HepG2 (cell line): ENCODE results near the gene SERPIND1. TPM values are rescaled to one million over a fixed set of nuclear protein-coding genes. Genes with fewer than 3 reads are reported as not detected.

Experiments
- BRF2 ChIP-seq: sonication (generic); formaldehyde crosslinking; IDR thresholded peaks from 2 replicates; pipeline ENCODE4 v1.8.1; 2022; ENCODE audit warnings: mild to moderate bottlenecking, missing genetic modification reagents
- ERF ChIP-seq: IDR thresholded peaks from 2 replicates; pipeline ENCODE4 v1.6.1; 2018; ENCODE audit warnings: missing biosample characterization, missing genetic modification reagents
- GPN1 ChIP-seq: sonication (generic); formaldehyde crosslinking; IDR thresholded peaks from 2 replicates; pipeline ENCODE4 v1.5.1; 2020; ENCODE audit warnings: missing genetic modification reagents, borderline replicate concordance
- HBP1 ChIP-seq: IDR thresholded peaks from 2 replicates; pipeline ENCODE4 v1.6.1; 2016; ENCODE audit warnings: low read depth, control low read depth
- HNF1A ChIP-seq, 2 experiments: sonication (generic) in 1 of 2; formaldehyde crosslinking in 1 of 2; IDR thresholded peaks; 2 replicates each; pipeline versions ENCODE4 v1.4.0 to v1.6.1; 2016 to 2020; ENCODE audit warnings: borderline replicate concordance in 1 of 2, low read depth in 1 of 2, mild to moderate bottlenecking in 1 of 2, missing genetic modification reagents in 1 of 2
- SP1 ChIP-seq, 2 experiments: fragments of 450-650 bp in 1 of 2; sonication (generic) in 1 of 2; formaldehyde crosslinking in 1 of 2; IDR thresholded peaks; 2 replicates each; pipeline versions ENCODE4 v1.4.0 to v1.6.1; 2016 to 2020; ENCODE audit warnings: missing genetic modification reagents in 1 of 2
- TARDBP ChIP-seq: sonication (generic); formaldehyde crosslinking; IDR thresholded peaks from 2 replicates; pipeline ENCODE4 v1.8.0; 2022; ENCODE audit warnings: mild to moderate bottlenecking, missing genetic modification reagents
- ZFP90 ChIP-seq: sonication (generic); formaldehyde crosslinking; IDR thresholded peaks from 2 replicates; pipeline ENCODE4 v1.8.0; 2022; ENCODE audit warnings: missing genetic modification reagents, mild to moderate bottlenecking, inconsistent platforms, borderline replicate concordance
- ZNF143 ChIP-seq: sonication (generic); formaldehyde crosslinking; IDR thresholded peaks from 2 replicates; pipeline ENCODE4 v1.4.0; 2020; ENCODE audit warnings: missing genetic modification reagents
- ZNF180 ChIP-seq: sonication (generic); formaldehyde crosslinking; IDR thresholded peaks from 2 replicates; pipeline ENCODE4 v1.4.0; 2020; ENCODE audit warnings: low read depth, missing genetic modification reagents, borderline replicate concordance
- ZNF207 ChIP-seq: fragments of 450-650 bp; IDR thresholded peaks from 2 replicates; pipeline ENCODE4 v1.6.1; 2016; ENCODE audit warnings: antibody characterized with exemption, borderline replicate concordance
- ZNF276 ChIP-seq: sonication (generic); formaldehyde crosslinking; IDR thresholded peaks from 2 replicates; pipeline ENCODE4 v1.4.0; 2020; ENCODE audit warnings: mild to moderate bottlenecking, low read depth, missing genetic modification reagents
- ZNF512B ChIP-seq: sonication (generic); formaldehyde crosslinking; IDR thresholded peaks from 2 replicates; pipeline ENCODE4 v1.5.1; 2020; ENCODE audit warnings: missing genetic modification reagents, mild to moderate bottlenecking, borderline replicate concordance
- ZNF549 ChIP-seq: sonication (generic); formaldehyde crosslinking; IDR thresholded peaks from 2 replicates; pipeline ENCODE4 v1.5.0; 2020; ENCODE audit warnings: missing genetic modification reagents
- polyA plus RNA-seq, 8 experiments: library from polyadenylated mRNA; depleted of rRNA in 3 of 8; stranded (reverse) in 7 of 8; unstranded in 1 of 8; fragments of >200 nt; fragmentation: Illumina TruSeq in 4 of 8; extraction: Trizol in 4 of 8; gene quantifications; 2 replicates each; pipeline versions ENCODE4 v1.2.1 to v1.2.3, GENCODE V29; 2011 to 2016; ENCODE audit warnings: low read depth in 4 of 8, missing spikeins in 1 of 8, mixed read lengths in 1 of 8; ENCODE audit not compliant: insufficient read depth in 1 of 8
- total RNA-seq, 5 experiments: library from RNA; depleted of rRNA; stranded (reverse); fragments of >200 nt; fragmentation: Illumina TruSeq; extraction: Trizol; gene quantifications; 2 replicates each; pipeline ENCODE4 v1.2.3, GENCODE V29; 2016; ENCODE audit warnings: low read depth in 1 of 5

Gene SERPIND1
- total and polyA plus RNA-seq, 2 of the 13 experiments (the other 11 are each of a cell fraction or from before 2014, with no cell fraction given): 111 to 350 TPM

- no peak for TF ChIP-seq ZNF512B (CRISPR knock-in tag)
- no peak; the same call in 1 of the 2 replicates for TF ChIP-seq ZNF549
- TF ChIP-seq SP1 (IDR thresholded peaks at IDR 0.05): no peak
- peak; percentile 17; the same call in 1 of the 2 replicates for TF ChIP-seq SP1 (CRISPR knock-in tag; IDR thresholded peaks at IDR 0.05)
- peak; percentile 72 for TF ChIP-seq HNF1A (IDR thresholded peaks at IDR 0.05; ENCODE audit: low read depth)
- peak; percentile 82; the same call in 1 of the 2 replicates for TF ChIP-seq HNF1A (CRISPR knock-in tag; IDR thresholded peaks at IDR 0.05; ENCODE audit: borderline replicate concordance)
- TF ChIP-seq BRF2 (CRISPR knock-in tag): no peak
- TF ChIP-seq TARDBP (CRISPR knock-in tag): peak; percentile 94
- no peak for TF ChIP-seq HBP1 (CRISPR knock-in tag)
- TF ChIP-seq ERF (CRISPR knock-in tag): peak; percentile 86
- TF ChIP-seq ZNF276: no peak
- no peak for TF ChIP-seq ZNF180 (CRISPR knock-in tag)
- 0 out of 2 replicates have a peak, but pooled peaks have one; percentile 64 for TF ChIP-seq ZFP90 (CRISPR knock-in tag)
- no peak for TF ChIP-seq GPN1 (CRISPR knock-in tag)
- TF ChIP-seq ZNF207: no peak
- TF ChIP-seq ZNF143: no peak
Observed at GRCh38 chr22:20777420-20778177, 3.7 kb downstream of the SERPIND1 start (continued).
